ENCODE results near the gene LATS2.

The LATS2 gene

DNA sequence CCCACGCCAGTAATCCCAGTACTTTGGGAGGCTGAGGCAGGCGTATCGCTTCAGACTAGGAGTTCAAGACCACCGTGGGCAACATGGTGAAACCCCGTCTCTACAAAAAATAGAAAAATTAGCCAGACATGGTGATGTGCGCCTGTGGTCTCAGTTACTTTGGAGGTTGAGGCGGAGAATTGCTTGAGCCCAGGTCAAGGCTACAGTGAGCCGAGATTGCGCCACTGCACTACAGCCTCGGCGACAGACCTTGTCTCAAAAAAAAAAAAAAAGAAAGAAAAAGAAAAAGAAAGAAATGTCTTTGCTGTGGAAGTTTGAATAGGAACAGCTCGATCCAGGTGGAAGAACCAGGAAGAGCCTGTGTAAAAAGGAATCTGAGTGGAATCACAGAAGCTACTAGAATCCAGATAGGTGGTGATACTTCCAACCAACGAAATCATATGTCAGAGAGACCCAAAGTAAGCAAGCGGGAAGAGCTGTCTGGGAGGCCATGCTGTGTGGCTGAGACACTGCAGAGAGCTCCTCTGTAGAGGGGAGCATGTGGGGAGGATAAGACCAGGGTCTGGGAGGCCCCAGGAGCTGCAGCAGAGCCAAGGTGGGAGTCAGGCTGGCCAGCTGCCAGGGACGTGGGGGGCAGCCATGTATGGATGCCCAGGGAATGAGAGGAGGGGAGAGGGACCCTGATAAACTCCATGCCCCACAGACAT is 21.1 kb downstream of the LATS2 start:
- TF ChIP-seq, protein P1, sequence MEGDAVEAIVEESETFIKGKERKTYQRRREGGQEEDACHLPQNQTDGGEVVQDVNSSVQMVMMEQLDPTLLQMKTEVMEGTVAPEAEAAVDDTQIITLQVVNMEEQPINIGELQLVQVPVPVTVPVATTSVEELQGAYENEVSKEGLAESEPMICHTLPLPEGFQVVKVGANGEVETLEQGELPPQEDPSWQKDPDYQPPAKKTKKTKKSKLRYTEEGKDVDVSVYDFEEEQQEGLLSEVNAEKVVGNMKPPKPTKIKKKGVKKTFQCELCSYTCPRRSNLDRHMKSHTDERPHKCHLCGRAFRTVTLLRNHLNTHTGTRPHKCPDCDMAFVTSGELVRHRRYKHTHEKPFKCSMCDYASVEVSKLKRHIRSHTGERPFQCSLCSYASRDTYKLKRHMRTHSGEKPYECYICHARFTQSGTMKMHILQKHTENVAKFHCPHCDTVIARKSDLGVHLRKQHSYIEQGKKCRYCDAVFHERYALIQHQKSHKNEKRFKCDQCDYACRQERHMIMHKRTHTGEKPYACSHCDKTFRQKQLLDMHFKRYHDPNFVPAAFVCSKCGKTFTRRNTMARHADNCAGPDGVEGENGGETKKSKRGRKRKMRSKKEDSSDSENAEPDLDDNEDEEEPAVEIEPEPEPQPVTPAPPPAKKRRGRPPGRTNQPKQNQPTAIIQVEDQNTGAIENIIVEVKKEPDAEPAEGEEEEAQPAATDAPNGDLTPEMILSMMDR (IDR thresholded peaks at IDR 0.05; ENCODE audit: control insufficient read depth, extremely low read depth, insufficient read depth) = no peak
- no peak overlapping the region for H3K4me3 ChIP-seq (ENCODE audit: low read depth, low read length)
- DNase-seq (ENCODE audit: low read depth) = no peak

DNA sequence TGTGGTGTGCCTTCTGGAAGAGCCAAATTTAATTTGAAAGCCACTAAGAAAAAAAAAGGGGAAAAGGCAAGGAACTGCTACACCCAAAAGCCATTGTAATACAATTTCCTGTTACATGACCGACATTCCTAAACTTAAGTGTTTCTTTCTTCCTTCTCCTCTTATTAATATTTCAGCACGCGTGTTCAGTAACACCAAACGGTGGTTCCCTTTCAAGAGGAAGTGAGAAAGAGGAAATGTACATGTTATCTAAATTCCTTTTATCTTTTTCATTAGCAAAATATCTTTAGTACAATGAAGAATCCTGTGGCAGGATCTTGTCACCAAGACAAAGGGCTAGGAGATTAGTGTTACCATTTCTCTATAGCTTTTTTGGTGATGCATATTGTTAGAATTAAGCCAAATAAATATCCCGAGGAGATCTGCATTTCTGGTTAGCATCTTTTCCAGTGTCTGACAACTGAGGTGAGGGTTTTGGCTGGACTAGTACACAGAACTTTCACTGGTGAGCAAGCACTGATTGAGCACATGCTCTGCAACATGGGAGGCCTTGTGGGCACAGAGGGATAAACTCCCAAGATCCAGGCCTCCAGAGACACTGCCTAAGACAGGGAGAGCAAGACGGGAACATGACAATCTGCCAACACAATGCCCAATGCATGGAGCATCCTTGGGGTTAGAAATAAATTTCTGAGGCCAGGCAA is 22.1 kb downstream of the LATS2 start:
- no peak overlapping the region for H3K4me3 ChIP-seq (ENCODE audit: low read depth, low read length)
- DNase-seq (ENCODE audit: low read depth) = no peak
- TF ChIP-seq, protein P1 (IDR thresholded peaks at IDR 0.05; ENCODE audit: control insufficient read depth, extremely low read depth, insufficient read depth) = no peak

DNA sequence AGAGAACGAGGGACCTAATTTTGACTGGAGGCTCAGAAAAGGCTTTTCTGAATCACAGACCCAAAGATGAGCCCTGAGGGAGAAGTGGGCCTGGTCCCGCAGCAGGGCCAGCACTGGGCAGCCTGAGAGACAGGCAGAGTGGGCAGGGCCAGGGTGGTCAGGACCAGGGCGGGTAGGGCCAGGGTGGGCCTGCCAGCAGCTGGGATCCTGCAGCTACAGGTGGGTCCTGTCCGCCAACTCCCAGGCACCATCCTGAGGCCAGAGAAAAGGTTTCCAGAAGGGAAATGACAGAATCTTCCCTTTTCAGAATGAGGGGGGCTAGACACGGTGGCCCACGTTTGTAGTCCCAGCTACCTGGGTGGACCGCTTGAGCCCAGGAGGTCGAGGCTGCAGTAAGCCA is 23.7 kb downstream of the LATS2 start:
- TF ChIP-seq, protein P1 (IDR thresholded peaks at IDR 0.05; ENCODE audit: control insufficient read depth, extremely low read depth, insufficient read depth) = no peak
- no peak for DNase-seq (ENCODE audit: low read depth)

DNA sequence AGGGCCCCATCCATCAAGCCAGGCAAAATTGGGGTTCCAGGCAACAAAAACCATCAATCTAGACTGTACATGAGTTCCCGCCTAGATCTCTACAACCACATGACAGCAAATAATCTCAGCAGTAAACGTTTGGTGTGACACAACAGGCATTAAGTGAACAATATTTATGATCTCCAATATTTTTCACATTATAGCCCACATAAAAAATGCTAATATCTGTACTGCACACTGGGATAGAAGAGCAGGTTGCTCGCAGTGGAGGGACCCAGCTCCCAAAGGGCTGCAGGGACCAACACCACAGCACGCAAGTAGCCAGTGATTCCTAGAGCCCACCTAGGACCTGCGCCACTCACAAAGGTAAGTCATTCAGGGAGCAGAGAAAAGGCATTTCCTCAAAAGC is 25.9 kb downstream of the LATS2 start:
- TF ChIP-seq, protein P1 (IDR thresholded peaks at IDR 0.05; ENCODE audit: control insufficient read depth, extremely low read depth, insufficient read depth) = no peak
- DNase-seq (ENCODE audit: low read depth) = no peak
- no peak overlapping the region for H3K4me3 ChIP-seq (ENCODE audit: low read depth, low read length)

More for the DNA sequence above, 23.7 kb downstream of the LATS2 start:
- H3K4me3 ChIP-seq (ENCODE audit: low read depth, low read length) = no peak overlapping the region

DNA sequence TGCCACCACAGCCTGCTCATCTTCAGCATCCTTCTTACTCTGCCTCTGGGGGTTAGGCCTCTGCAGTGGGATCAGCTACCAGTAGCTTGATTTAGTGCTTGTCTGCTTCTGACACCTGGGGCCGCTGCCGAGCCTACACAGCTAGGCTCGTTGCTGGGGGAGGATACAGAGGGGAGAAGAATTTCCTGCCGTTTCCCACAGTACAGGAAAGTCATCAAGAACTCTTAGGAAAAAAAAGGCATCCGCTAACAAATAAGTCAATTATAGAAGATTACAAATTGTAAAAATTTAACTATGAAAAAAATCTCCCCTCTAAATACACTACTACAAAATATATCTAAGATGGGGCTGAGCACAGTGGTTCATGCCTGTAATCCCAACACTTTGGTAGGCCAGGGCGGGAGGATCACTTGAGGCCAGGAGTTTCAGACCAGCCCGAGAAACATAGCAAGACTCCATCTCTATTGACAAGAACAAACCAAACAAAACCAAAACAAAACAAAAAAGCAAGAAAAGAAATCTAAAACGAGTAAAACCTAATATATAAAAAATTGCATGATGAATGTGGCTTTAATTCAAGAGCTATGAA is 26.7 kb downstream of the LATS2 start:
- no peak for DNase-seq (ENCODE audit: low read depth)
- no peak overlapping the region for H3K4me3 ChIP-seq (ENCODE audit: low read depth, low read length)
- TF ChIP-seq, protein P1 (IDR thresholded peaks at IDR 0.05; ENCODE audit: control insufficient read depth, extremely low read depth, insufficient read depth) = no peak

DNA sequence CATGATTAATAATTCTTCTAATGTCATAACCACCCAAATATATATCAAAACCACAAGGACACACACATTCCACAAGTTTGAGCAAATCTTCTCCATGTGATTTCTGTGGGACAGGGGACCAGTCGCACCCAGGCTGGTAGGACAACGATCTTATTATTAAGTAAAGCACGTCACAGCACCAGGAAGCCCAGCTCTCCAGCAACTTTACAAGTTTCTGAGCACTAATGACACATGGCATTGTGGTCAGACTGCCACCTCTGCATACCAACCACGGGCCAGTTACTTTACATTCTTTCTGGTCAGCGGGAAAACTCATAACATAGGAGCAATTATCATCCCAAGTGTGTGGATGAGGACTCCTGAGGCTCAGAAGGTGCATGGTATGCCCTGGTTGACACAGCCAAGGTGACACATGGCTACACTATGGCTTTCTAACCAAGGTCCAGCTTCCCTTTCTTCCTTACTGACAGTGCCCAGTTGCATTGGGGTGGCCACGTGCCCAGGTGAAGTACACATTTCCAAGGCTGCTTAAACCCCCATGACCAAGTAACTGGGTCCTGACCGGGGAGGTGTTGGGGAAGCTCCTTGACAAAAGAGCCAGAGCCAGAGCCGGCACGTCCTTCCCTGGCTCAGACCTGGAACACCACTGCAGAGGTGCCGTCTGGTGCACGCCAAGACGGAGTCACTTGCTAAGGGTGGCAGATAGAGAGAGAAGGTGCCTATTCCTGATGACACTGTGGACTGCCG is 27.4 kb downstream of the LATS2 start:
- DNase-seq (ENCODE audit: low read depth) = peak; percentile 61
- H3K4me3 ChIP-seq (ENCODE audit: low read depth, low read length) = no peak overlapping the region
- TF ChIP-seq, protein P1 (IDR thresholded peaks at IDR 0.05; ENCODE audit: control insufficient read depth, extremely low read depth, insufficient read depth) = no peak

All from LNCaP clone FGC (cell line).